ENCODE data around the gene FXYD3. TPM values are rescaled to one million over a fixed set of nuclear protein-coding genes. Genes with fewer than 3 reads are reported as not detected.

The FXYD3 gene
- total and polyA plus RNA-seq, 2 of the 13 experiments (the other 11 are each of a cell fraction or from before 2014, with no cell fraction given) = 4.9 TPM; not detected in 1

DNA sequence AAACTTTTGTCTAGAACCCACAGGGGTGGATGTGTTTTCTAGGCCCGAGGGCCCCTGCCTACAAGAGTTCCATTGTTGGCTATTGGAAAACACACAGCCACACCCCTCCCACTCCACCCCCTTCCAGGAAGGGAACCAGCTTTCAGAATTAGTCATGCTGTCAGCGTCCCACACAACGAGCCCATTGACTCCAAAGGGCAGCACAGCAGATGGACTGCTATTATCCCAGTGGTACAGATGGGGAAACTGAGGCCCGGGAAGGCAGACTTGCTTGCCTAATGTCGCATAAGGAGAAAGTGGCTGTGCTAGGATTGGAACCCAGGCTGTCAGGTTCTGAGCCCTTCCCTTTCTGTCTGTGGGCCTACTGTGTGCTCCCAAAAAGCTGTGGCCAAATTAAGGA, 8.1 kb upstream of the FXYD3 start (continued):
- TF ChIP-seq, protein P1, sequence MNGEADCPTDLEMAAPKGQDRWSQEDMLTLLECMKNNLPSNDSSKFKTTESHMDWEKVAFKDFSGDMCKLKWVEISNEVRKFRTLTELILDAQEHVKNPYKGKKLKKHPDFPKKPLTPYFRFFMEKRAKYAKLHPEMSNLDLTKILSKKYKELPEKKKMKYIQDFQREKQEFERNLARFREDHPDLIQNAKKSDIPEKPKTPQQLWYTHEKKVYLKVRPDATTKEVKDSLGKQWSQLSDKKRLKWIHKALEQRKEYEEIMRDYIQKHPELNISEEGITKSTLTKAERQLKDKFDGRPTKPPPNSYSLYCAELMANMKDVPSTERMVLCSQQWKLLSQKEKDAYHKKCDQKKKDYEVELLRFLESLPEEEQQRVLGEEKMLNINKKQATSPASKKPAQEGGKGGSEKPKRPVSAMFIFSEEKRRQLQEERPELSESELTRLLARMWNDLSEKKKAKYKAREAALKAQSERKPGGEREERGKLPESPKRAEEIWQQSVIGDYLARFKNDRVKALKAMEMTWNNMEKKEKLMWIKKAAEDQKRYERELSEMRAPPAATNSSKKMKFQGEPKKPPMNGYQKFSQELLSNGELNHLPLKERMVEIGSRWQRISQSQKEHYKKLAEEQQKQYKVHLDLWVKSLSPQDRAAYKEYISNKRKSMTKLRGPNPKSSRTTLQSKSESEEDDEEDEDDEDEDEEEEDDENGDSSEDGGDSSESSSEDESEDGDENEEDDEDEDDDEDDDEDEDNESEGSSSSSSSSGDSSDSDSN (CRISPR knock-in tag; IDR thresholded peaks at IDR 0.05) = no peak
- no peak for TF ChIP-seq ZNF562 (CRISPR knock-in tag; IDR thresholded peaks at IDR 0.05; ENCODE audit: borderline replicate concordance)
- TF ChIP-seq, protein P2, sequence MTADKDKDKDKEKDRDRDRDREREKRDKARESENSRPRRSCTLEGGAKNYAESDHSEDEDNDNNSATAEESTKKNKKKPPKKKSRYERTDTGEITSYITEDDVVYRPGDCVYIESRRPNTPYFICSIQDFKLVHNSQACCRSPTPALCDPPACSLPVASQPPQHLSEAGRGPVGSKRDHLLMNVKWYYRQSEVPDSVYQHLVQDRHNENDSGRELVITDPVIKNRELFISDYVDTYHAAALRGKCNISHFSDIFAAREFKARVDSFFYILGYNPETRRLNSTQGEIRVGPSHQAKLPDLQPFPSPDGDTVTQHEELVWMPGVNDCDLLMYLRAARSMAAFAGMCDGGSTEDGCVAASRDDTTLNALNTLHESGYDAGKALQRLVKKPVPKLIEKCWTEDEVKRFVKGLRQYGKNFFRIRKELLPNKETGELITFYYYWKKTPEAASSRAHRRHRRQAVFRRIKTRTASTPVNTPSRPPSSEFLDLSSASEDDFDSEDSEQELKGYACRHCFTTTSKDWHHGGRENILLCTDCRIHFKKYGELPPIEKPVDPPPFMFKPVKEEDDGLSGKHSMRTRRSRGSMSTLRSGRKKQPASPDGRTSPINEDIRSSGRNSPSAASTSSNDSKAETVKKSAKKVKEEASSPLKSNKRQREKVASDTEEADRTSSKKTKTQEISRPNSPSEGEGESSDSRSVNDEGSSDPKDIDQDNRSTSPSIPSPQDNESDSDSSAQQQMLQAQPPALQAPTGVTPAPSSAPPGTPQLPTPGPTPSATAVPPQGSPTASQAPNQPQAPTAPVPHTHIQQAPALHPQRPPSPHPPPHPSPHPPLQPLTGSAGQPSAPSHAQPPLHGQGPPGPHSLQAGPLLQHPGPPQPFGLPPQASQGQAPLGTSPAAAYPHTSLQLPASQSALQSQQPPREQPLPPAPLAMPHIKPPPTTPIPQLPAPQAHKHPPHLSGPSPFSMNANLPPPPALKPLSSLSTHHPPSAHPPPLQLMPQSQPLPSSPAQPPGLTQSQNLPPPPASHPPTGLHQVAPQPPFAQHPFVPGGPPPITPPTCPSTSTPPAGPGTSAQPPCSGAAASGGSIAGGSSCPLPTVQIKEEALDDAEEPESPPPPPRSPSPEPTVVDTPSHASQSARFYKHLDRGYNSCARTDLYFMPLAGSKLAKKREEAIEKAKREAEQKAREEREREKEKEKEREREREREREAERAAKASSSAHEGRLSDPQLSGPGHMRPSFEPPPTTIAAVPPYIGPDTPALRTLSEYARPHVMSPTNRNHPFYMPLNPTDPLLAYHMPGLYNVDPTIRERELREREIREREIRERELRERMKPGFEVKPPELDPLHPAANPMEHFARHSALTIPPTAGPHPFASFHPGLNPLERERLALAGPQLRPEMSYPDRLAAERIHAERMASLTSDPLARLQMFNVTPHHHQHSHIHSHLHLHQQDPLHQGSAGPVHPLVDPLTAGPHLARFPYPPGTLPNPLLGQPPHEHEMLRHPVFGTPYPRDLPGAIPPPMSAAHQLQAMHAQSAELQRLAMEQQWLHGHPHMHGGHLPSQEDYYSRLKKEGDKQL (CRISPR knock-in tag; IDR thresholded peaks at IDR 0.05; ENCODE audit: low read depth) = no peak
- TF ChIP-seq ASH2L (IDR thresholded peaks at IDR 0.05; ENCODE audit: insufficient read length, low read depth, low read length) = peak; percentile 11
- TF ChIP-seq ZNF570 (CRISPR knock-in tag; IDR thresholded peaks at IDR 0.05; ENCODE audit: borderline replicate concordance) = no peak
- no peak for TF ChIP-seq ZNF33B (CRISPR knock-in tag; IDR thresholded peaks at IDR 0.05)
- TF ChIP-seq ZNF605 (CRISPR knock-in tag; IDR thresholded peaks at IDR 0.05) = no peak
- TF ChIP-seq ZEB1 (IDR thresholded peaks at IDR 0.05; ENCODE audit: insufficient replicate concordance, low read depth) = no peak
- TF ChIP-seq ZNF773 (CRISPR knock-in tag; IDR thresholded peaks at IDR 0.05; ENCODE audit: borderline replicate concordance) = no peak
- TF ChIP-seq, protein P3, sequence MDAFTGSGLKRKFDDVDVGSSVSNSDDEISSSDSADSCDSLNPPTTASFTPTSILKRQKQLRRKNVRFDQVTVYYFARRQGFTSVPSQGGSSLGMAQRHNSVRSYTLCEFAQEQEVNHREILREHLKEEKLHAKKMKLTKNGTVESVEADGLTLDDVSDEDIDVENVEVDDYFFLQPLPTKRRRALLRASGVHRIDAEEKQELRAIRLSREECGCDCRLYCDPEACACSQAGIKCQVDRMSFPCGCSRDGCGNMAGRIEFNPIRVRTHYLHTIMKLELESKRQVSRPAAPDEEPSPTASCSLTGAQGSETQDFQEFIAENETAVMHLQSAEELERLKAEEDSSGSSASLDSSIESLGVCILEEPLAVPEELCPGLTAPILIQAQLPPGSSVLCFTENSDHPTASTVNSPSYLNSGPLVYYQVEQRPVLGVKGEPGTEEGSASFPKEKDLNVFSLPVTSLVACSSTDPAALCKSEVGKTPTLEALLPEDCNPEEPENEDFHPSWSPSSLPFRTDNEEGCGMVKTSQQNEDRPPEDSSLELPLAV (CRISPR knock-in tag; conservative IDR thresholded peaks at IDR 0.05; ENCODE audit: low read depth) = no peak
- TF ChIP-seq SIX1 (CRISPR knock-in tag; IDR thresholded peaks at IDR 0.05; ENCODE audit: borderline replicate concordance) = no peak
- no peak for TF ChIP-seq MYNN (CRISPR knock-in tag; IDR thresholded peaks at IDR 0.05; ENCODE audit: low read depth)
- no peak for TF ChIP-seq NFRKB (IDR thresholded peaks at IDR 0.05)
- TF ChIP-seq FOXA3 (CRISPR knock-in tag; IDR thresholded peaks at IDR 0.05) = 0 out of 2 replicates have a peak, but pooled peaks have one; percentile 10
- no peak for TF ChIP-seq ZZZ3 (CRISPR knock-in tag; IDR thresholded peaks at IDR 0.05; ENCODE audit: borderline replicate concordance)
- no peak for TF ChIP-seq YY1 (IDR thresholded peaks at IDR 0.05; ENCODE audit: insufficient read depth, insufficient replicate concordance, low read depth, low read length)
- TF ChIP-seq FIP1L1 (IDR thresholded peaks at IDR 0.05; ENCODE audit: borderline replicate concordance, insufficient read depth, low read depth, low read length) = no peak
- TF ChIP-seq PCBP1 (IDR thresholded peaks at IDR 0.05; ENCODE audit: borderline replicate concordance, low read depth, low read length) = no peak
- TF ChIP-seq, protein P4, sequence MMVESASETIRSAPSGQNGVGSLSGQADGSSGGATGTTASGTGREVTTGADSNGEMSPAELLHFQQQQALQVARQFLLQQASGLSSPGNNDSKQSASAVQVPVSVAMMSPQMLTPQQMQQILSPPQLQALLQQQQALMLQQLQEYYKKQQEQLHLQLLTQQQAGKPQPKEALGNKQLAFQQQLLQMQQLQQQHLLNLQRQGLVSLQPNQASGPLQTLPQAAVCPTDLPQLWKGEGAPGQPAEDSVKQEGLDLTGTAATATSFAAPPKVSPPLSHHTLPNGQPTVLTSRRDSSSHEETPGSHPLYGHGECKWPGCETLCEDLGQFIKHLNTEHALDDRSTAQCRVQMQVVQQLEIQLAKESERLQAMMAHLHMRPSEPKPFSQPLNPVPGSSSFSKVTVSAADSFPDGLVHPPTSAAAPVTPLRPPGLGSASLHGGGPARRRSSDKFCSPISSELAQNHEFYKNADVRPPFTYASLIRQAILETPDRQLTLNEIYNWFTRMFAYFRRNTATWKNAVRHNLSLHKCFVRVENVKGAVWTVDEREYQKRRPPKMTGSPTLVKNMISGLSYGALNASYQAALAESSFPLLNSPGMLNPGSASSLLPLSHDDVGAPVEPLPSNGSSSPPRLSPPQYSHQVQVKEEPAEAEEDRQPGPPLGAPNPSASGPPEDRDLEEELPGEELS (CRISPR knock-in tag; IDR thresholded peaks at IDR 0.05) = peak; percentile 36; the same call in 1 of the 2 replicates
